Measurements from ENCODE around the gene DEPP1. TPM values are rescaled to one million over a fixed set of nuclear protein-coding genes. Genes with fewer than 3 reads are reported as not detected.

DEPP1 gene
- total and polyA plus RNA-seq, 2 of the 13 experiments (the other 11 are each of a cell fraction or from before 2014, with no cell fraction given): 14.8 to 270 TPM

DNA sequence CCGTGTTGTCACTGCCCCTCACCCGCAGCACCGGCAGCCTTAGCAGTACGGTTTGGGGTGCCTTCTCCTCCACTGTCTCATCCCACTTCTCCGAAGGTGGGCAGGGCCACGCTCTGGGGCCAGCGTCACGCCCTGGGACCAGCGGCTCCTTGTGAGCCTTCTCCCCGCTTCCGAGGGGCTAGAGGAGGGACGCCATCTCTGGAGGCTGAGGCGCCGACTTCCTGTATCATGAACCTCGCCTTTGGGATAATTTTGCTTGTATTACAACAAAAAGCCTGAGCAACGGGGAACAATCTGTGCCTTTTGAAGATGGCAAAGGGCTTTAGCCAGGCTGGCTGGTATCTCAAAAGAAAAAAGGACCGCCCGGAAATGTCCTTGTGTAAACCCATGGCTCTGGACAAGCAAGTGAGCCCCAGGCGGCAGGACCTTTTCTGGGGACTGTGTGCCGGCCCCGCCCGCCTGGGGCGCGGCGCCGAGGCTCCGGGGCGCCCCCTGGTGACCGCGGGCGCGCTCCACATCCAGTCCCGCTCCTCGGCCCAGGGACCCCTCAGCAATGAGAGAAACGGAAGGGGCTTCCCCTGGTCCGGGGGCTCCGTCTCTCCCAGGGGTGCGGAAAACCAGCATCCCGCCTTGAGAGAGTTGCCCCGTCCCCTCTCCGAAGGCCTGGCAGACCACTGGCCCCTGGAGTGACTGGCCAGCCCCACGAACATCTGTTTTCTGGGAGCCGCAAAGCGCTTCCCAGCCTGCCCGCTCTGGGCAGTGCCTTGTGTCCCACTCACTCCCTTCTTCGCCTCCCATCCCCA lies 3.8 kb downstream of the DEPP1 start (continued):
- no peak for TF ChIP-seq PHF8 (CRISPR knock-in tag; IDR thresholded peaks at IDR 0.05)
- TF ChIP-seq HDAC1 (CRISPR knock-in tag; IDR thresholded peaks at IDR 0.05): peak; percentile 56; the same call in 1 of the 2 replicates
- TF ChIP-seq TCF12 (IDR thresholded peaks at IDR 0.05): no peak
- TF ChIP-seq TCF12 (CRISPR knock-in tag; IDR thresholded peaks at IDR 0.05): 0 out of 2 replicates have a peak, but pooled peaks have one; percentile 53
- peak; percentile 60; the same call in 1 of the 2 replicates for TF ChIP-seq ZMYM4 (CRISPR knock-in tag; IDR thresholded peaks at IDR 0.05)
- no peak for TF ChIP-seq ZNF572 (CRISPR knock-in tag; IDR thresholded peaks at IDR 0.05)
- TF ChIP-seq JUNB (CRISPR knock-in tag; IDR thresholded peaks at IDR 0.05; ENCODE audit: borderline replicate concordance): no peak
- TF ChIP-seq ZBTB3 (CRISPR knock-in tag; IDR thresholded peaks at IDR 0.05; ENCODE audit: borderline replicate concordance, low read depth): no peak
- TF ChIP-seq, protein P1, sequence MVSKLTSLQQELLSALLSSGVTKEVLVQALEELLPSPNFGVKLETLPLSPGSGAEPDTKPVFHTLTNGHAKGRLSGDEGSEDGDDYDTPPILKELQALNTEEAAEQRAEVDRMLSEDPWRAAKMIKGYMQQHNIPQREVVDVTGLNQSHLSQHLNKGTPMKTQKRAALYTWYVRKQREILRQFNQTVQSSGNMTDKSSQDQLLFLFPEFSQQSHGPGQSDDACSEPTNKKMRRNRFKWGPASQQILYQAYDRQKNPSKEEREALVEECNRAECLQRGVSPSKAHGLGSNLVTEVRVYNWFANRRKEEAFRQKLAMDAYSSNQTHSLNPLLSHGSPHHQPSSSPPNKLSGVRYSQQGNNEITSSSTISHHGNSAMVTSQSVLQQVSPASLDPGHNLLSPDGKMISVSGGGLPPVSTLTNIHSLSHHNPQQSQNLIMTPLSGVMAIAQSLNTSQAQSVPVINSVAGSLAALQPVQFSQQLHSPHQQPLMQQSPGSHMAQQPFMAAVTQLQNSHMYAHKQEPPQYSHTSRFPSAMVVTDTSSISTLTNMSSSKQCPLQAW (CRISPR knock-in tag; IDR thresholded peaks at IDR 0.05): peak; percentile 36; the same call in 1 of the 2 replicates
- TF ChIP-seq, protein P2, sequence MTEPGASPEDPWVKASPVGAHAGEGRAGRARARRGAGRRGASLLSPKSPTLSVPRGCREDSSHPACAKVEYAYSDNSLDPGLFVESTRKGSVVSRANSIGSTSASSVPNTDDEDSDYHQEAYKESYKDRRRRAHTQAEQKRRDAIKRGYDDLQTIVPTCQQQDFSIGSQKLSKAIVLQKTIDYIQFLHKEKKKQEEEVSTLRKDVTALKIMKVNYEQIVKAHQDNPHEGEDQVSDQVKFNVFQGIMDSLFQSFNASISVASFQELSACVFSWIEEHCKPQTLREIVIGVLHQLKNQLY (CRISPR knock-in tag; IDR thresholded peaks at IDR 0.05): no peak
- 0 out of 2 replicates have a peak, but pooled peaks have one; percentile 16 for TF ChIP-seq KAT8 (CRISPR knock-in tag; IDR thresholded peaks at IDR 0.05)
- TF ChIP-seq KLF13 (CRISPR knock-in tag; IDR thresholded peaks at IDR 0.05): no peak
- no peak for TF ChIP-seq NFRKB (IDR thresholded peaks at IDR 0.05)
- no peak for TF ChIP-seq TGIF2 (CRISPR knock-in tag; IDR thresholded peaks at IDR 0.05)
- TF ChIP-seq ATF7-NPFF (CRISPR knock-in tag; IDR thresholded peaks at IDR 0.05; ENCODE audit: low read depth): no peak
- TF ChIP-seq ZNF570 (CRISPR knock-in tag; IDR thresholded peaks at IDR 0.05; ENCODE audit: borderline replicate concordance): no peak
- TF ChIP-seq, protein P3, sequence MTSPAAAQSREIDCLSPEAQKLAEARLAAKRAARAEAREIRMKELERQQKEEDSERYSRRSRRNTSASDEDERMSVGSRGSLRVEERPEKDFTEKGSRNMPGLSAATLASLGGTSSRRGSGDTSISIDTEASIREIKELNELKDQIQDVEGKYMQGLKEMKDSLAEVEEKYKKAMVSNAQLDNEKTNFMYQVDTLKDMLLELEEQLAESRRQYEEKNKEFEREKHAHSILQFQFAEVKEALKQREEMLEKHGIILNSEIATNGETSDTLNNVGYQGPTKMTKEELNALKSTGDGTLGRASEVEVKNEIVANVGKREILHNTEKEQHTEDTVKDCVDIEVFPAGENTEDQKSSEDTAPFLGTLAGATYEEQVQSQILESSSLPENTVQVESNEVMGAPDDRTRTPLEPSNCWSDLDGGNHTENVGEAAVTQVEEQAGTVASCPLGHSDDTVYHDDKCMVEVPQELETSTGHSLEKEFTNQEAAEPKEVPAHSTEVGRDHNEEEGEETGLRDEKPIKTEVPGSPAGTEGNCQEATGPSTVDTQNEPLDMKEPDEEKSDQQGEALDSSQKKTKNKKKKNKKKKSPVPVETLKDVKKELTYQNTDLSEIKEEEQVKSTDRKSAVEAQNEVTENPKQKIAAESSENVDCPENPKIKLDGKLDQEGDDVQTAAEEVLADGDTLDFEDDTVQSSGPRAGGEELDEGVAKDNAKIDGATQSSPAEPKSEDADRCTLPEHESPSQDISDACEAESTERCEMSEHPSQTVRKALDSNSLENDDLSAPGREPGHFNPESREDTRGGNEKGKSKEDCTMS (CRISPR knock-in tag; conservative IDR thresholded peaks at IDR 0.05): no peak
- no peak for TF ChIP-seq PAWR (CRISPR knock-in tag; IDR thresholded peaks at IDR 0.05; ENCODE audit: borderline replicate concordance)
- TF ChIP-seq, protein P4, sequence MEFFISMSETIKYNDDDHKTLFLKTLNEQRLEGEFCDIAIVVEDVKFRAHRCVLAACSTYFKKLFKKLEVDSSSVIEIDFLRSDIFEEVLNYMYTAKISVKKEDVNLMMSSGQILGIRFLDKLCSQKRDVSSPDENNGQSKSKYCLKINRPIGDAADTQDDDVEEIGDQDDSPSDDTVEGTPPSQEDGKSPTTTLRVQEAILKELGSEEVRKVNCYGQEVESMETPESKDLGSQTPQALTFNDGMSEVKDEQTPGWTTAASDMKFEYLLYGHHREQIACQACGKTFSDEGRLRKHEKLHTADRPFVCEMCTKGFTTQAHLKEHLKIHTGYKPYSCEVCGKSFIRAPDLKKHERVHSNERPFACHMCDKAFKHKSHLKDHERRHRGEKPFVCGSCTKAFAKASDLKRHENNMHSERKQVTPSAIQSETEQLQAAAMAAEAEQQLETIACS (CRISPR knock-in tag; IDR thresholded peaks at IDR 0.05): peak; percentile 46; the same call in 1 of the 2 replicates
- no peak for TF ChIP-seq SNRNP70 (IDR thresholded peaks at IDR 0.05; ENCODE audit: low read depth, low read length)
- TF ChIP-seq NR1H2 (CRISPR knock-in tag; IDR thresholded peaks at IDR 0.05; ENCODE audit: borderline replicate concordance, low read depth): 0 out of 2 replicates have a peak, but pooled peaks have one; percentile 31
